Subcutaneous abdominal adipose tissue (tissue), 5 donors: ENCODE results near the gene NUP210L.
"Not testable (repeated sequence)": the region's sequence is repeated elsewhere in the genome, so short reads cannot be mapped to it uniquely, and the experiment has no call there.

Source experiments
- H3K27ac ChIP-seq: one replicate; pipeline ENCODE4 v1.7.0; 2013; ENCODE audit warnings: low read depth, mild to moderate bottlenecking, inconsistent platforms, low read length, moderate library complexity
- H3K27me3 ChIP-seq, 5 donors: one replicate each; pipeline ENCODE4 v1.7.0; 2013; ENCODE audit warnings: low read length in 5 of 5, inconsistent platforms in 1 of 5; ENCODE audit not compliant: control insufficient read depth in 5 of 5, insufficient read depth in 4 of 5
- H3K36me3 ChIP-seq, 5 donors: one replicate each; pipeline ENCODE4 v1.7.0; 2013; ENCODE audit warnings: low read length in 5 of 5; ENCODE audit not compliant: control insufficient read depth in 5 of 5, insufficient read depth in 5 of 5
- H3K4me1 ChIP-seq, 5 donors: one replicate each; pipeline ENCODE4 v1.7.0; 2013; ENCODE audit warnings: low read length in 5 of 5, mild to moderate bottlenecking in 3 of 5, moderate library complexity in 1 of 5; ENCODE audit not compliant: control insufficient read depth in 5 of 5, insufficient read depth in 5 of 5
- H3K4me3 ChIP-seq, 5 donors: one replicate each; pipeline ENCODE4 v1.7.0; 2013; ENCODE audit warnings: low read length in 5 of 5, low read depth in 1 of 5
- H3K9ac ChIP-seq, 5 donors: one replicate each; pipeline ENCODE4 v1.7.0; 2013; ENCODE audit warnings: low read length in 5 of 5, mild to moderate bottlenecking in 4 of 5, moderate library complexity in 3 of 5
- H3K9me3 ChIP-seq, 5 donors: one replicate each; pipeline ENCODE4 v1.7.0; 2013; ENCODE audit warnings: low read length in 5 of 5; ENCODE audit not compliant: control insufficient read depth in 5 of 5
- donor health status: healthy.
- donor health status: healthy.
- donor health status: healthy.
- donor health status: healthy.
- donor health status: healthy.

Gene NUP210L

GRCh38 chr1:154083057-154083456 lies 71.8 kb downstream of the NUP210L start:
- not testable (repeated sequence) for H3K27me3 ChIP-seq, H3K9me3 ChIP-seq, H3K9ac ChIP-seq, H3K4me1 ChIP-seq, H3K36me3 ChIP-seq, H3K4me3 ChIP-seq, H3K27ac ChIP-seq

- H3K9me3 ChIP-seq = peaks cover 0 to 3% (median 0%) of the 10 kb centered on the region in 5 donors
These were observed 73.3 kb downstream of the NUP210L start for GRCh38 chr1:154081386-154082126.

GRCh38 chr1:154076413-154076812 lies 78.5 kb downstream of the NUP210L start:
- H3K9ac ChIP-seq = no peak overlapping the region
- H3K27me3 ChIP-seq = no peaks in the 10 kb centered on the region
- H3K9me3 ChIP-seq = peaks cover 0 to 6% (median 0%) of the 10 kb centered on the region in 5 donors
- H3K27ac ChIP-seq = no peak overlapping the region
- no peak overlapping the region for H3K4me3 ChIP-seq
- H3K4me1 ChIP-seq = no peaks in the 10 kb centered on the region
- no peaks in the 10 kb centered on the region for H3K36me3 ChIP-seq

More at GRCh38 chr1:154081386-154082126, 73.3 kb downstream of the NUP210L start:
- Histone ChIP-seq H3K4me3 (no peak overlapping the region), H3K27ac (no peak overlapping the region), H3K36me3 (no peaks in the 10 kb centered on the region), H3K4me1 (no peaks in the 10 kb centered on the region), H3K27me3 (no peaks in the 10 kb centered on the region), H3K9ac (no peak overlapping the region)

GRCh38 chr1:154075746-154076145 lies 79.1 kb downstream of the NUP210L start:
- H3K27ac ChIP-seq = no peak overlapping the region

GRCh38 chr1:154062309-154062708 lies 92.6 kb downstream of the NUP210L start:
- no peaks in the 10 kb centered on the region for H3K36me3 ChIP-seq
- no peaks in the 10 kb centered on the region for H3K9me3 ChIP-seq
- H3K27ac ChIP-seq = no peak overlapping the region
- no peak overlapping the region for H3K4me3 ChIP-seq
- H3K9ac ChIP-seq = no peak overlapping the region
- H3K4me1 ChIP-seq = no peaks in the 10 kb centered on the region
- H3K27me3 ChIP-seq = peaks cover 0 to 3% (median 0%) of the 10 kb centered on the region in 5 donors

More at GRCh38 chr1:154075746-154076145, 79.1 kb downstream of the NUP210L start:
- Histone ChIP-seq H3K9ac (no peak overlapping the region), H3K36me3 (no peaks in the 10 kb centered on the region), H3K9me3 (peaks cover 0 to 6% (median 0%) of the 10 kb centered on the region in 5 donors), H3K4me3 (no peak overlapping the region), H3K4me1 (no peaks in the 10 kb centered on the region), H3K27me3 (no peaks in the 10 kb centered on the region)

GRCh38 chr1:154047436-154047835 lies 107.4 kb downstream of the NUP210L start:
- H3K9ac ChIP-seq, H3K9me3 ChIP-seq, H3K4me3 ChIP-seq, H3K4me1 ChIP-seq, H3K27ac ChIP-seq, H3K36me3 ChIP-seq, H3K27me3 ChIP-seq: not testable (repeated sequence)

- H3K9me3 ChIP-seq, H3K4me1 ChIP-seq, H3K9ac ChIP-seq, H3K27ac ChIP-seq, H3K4me3 ChIP-seq, H3K36me3 ChIP-seq, H3K27me3 ChIP-seq: not testable (repeated sequence)
These were observed 121.2 kb downstream of the NUP210L start for GRCh38 chr1:154033697-154034096.

GRCh38 chr1:154019940-154020339 lies 134.9 kb downstream of the NUP210L start:
- Histone ChIP-seq H3K9ac (no peak overlapping the region), H3K27me3 (no peaks in the 10 kb centered on the region), H3K9me3 (peaks cover 0 to 3% (median 0%) of the 10 kb centered on the region in 5 donors), H3K27ac (no peak overlapping the region), H3K4me1 (no peaks in the 10 kb centered on the region), H3K4me3 (no peak overlapping the region), H3K36me3 (no peaks in the 10 kb centered on the region)

- Histone ChIP-seq H3K4me1 (no peaks in the 10 kb centered on the region), H3K27me3 (no peaks in the 10 kb centered on the region), H3K9me3 (peaks cover 0 to 3% (median 0%) of the 10 kb centered on the region in 5 donors), H3K27ac (no peak overlapping the region), H3K4me3 (no peak overlapping the region), H3K9ac (no peak overlapping the region), H3K36me3 (no peaks in the 10 kb centered on the region)
These were observed 135.6 kb downstream of the NUP210L start for GRCh38 chr1:154019269-154019668.

GRCh38 chr1:154014154-154014907 lies 140.5 kb downstream of the NUP210L start:
- no peaks in the 10 kb centered on the region for H3K9me3 ChIP-seq
- no peaks in the 10 kb centered on the region for H3K36me3 ChIP-seq
- H3K9ac ChIP-seq = no peak overlapping the region
- no peaks in the 10 kb centered on the region for H3K27me3 ChIP-seq
- no peak overlapping the region for H3K4me3 ChIP-seq
- H3K4me1 ChIP-seq = no peaks in the 10 kb centered on the region
- H3K27ac ChIP-seq = no peak overlapping the region
